ENCODE measurements around the gene RUNDC1.
A peak's percentile ranks its signal among the peaks of the same experiment; 100 is the strongest.

RUNDC1 gene

GRCh38 chr17:43003542-43004172, 23.3 kb downstream of the RUNDC1 start:
- TF ChIP-seq, protein P1, sequence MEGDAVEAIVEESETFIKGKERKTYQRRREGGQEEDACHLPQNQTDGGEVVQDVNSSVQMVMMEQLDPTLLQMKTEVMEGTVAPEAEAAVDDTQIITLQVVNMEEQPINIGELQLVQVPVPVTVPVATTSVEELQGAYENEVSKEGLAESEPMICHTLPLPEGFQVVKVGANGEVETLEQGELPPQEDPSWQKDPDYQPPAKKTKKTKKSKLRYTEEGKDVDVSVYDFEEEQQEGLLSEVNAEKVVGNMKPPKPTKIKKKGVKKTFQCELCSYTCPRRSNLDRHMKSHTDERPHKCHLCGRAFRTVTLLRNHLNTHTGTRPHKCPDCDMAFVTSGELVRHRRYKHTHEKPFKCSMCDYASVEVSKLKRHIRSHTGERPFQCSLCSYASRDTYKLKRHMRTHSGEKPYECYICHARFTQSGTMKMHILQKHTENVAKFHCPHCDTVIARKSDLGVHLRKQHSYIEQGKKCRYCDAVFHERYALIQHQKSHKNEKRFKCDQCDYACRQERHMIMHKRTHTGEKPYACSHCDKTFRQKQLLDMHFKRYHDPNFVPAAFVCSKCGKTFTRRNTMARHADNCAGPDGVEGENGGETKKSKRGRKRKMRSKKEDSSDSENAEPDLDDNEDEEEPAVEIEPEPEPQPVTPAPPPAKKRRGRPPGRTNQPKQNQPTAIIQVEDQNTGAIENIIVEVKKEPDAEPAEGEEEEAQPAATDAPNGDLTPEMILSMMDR (IDR thresholded peaks at IDR 0.05; ENCODE audit: insufficient read depth, low read depth, low read length, missing control alignments), result peak; percentile 36
- DNase-seq (ENCODE audit: low read depth), result peak; percentile 73
- H3K4me3 ChIP-seq (ENCODE audit: low read length), result no peak overlapping the region

- peak; percentile 74 for DNase-seq (ENCODE audit: low read depth)
- TF ChIP-seq, protein P1 (IDR thresholded peaks at IDR 0.05; ENCODE audit: insufficient read depth, low read depth, low read length, missing control alignments), result peak; percentile 27
- H3K4me3 ChIP-seq (ENCODE audit: low read length), result peak within 1 kb of the TSS; percentile 53
Observed at GRCh38 chr17:43006639-43007551, 26.5 kb downstream of the RUNDC1 start, which contains the start of gene IFI35. Gene IFI35, plus strand, starts transcription at chr17:43006784. Its CDS starts 164 bp downstream, at chr17:43006948.

DNA sequence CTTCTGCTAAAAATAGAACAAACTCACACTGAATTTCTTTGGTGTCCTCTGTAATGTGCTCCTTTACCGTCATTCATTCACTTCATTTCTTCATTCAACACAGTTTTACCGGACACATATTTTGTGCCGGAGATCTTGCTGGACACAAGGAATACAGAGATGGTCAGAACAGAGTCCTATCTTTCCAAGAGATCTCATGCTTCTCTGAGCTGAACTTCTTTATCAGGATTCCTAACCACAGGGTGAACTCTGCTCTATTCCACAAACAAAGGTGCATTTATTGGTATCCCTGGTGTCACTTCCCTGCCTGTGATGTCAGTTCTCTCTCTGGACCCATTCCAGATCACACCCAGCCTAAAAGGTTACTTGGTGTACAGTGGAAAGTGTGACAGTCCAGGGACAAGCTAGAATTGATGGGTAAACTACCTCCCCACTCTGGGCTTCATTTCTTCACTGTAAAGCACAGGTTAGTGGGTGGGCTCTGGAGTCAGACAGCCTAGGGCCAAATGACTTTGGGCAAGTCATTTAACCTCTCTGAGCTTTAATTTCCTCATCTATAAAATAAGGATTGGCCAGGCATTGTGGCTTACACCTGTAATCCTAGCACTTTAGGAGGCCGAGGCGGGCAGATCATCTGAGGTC, 30.4 kb downstream of the RUNDC1 start:
- H3K4me3 ChIP-seq (ENCODE audit: low read length), result no peak overlapping the region
- DNase-seq (ENCODE audit: low read depth), result no peak
- TF ChIP-seq, protein P1 (IDR thresholded peaks at IDR 0.05; ENCODE audit: insufficient read depth, low read depth, low read length, missing control alignments), result no peak

DNA sequence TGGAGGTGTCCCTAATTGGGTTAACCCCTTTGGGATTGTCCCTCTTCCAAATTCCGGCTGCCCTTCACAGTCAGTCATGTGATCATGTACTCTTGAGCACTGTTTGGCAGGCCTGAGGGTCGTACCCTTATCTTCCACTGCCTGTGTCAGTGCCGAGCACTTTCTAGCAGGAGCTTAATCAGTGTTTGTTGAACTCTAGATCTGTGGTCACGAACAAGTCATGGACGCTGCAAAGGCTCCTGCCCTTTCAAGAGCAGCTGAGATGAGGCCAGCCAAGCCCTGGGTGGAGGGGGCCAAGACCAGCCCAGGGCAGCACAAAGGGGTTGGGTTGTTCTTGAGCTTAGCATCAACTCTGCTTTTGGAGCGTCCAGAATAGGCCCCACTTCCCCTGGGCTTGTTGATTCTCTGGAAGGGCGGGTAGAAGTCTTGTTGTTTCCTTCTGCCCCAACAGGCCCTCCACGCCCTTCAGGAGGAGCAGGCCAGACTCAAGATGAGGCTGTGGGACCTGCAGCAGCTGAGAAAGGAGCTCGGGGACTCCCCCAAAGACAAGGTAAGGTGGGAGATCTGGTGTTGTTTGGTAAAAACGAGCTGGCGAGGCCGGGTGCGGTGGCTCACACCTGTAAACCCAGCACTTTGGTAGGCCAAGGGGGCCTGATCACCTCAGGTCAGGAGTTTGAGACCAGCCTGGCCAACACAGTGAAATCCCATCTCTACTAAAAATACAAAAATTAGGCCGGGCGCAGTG, 31.5 kb downstream of the RUNDC1 start:
- no peak for DNase-seq (ENCODE audit: low read depth)
- TF ChIP-seq, protein P1 (IDR thresholded peaks at IDR 0.05; ENCODE audit: insufficient read depth, low read depth, low read length, missing control alignments), result no peak
- no peak overlapping the region for H3K4me3 ChIP-seq (ENCODE audit: low read length)

- TF ChIP-seq, protein P1 (IDR thresholded peaks at IDR 0.05; ENCODE audit: insufficient read depth, low read depth, low read length, missing control alignments), result no peak
- no peak overlapping the region for H3K4me3 ChIP-seq (ENCODE audit: low read length)
- DNase-seq (ENCODE audit: low read depth), result no peak
Observed at GRCh38 chr17:43013296-43013695, 32.9 kb downstream of the RUNDC1 start.

- no peak for DNase-seq (ENCODE audit: low read depth)
- H3K4me3 ChIP-seq (ENCODE audit: low read length), result no peak overlapping the region
- TF ChIP-seq, protein P1 (IDR thresholded peaks at IDR 0.05; ENCODE audit: insufficient read depth, low read depth, low read length, missing control alignments), result no peak
Observed at GRCh38 chr17:43014020-43014648, 33.8 kb downstream of the RUNDC1 start.
